WTC11 (cell line): ENCODE results near the gene OR2M4.

ENCODE experiments used
- CTCF ChIP-seq: fragments of 200-600 bp; IDR thresholded peaks from 2 replicates; pipeline ENCODE4 v1.8.0; 2022; ENCODE audit warnings: antibody characterized with exemption
- ZNF232 ChIP-seq: sonication (generic); formaldehyde crosslinking; IDR thresholded peaks from 2 replicates; pipeline ENCODE4 v1.8.0; 2022; ENCODE audit warnings: mild to moderate bottlenecking, missing genetic modification reagents
- TF ChIP-seq, protein P1 (sequence below): sonication (generic); formaldehyde crosslinking; IDR thresholded peaks from 2 replicates; pipeline ENCODE4 v1.8.1; 2023; ENCODE audit warnings: mild to moderate bottlenecking, moderate library complexity, missing genetic modification reagents

GRCh38 chr1:248229360-248229908 lies 1.8 kb upstream of the OR2M4 start:
- no peak for TF ChIP-seq CTCF
- TF ChIP-seq ZNF232 (CRISPR knock-in tag) = no peak
- TF ChIP-seq, protein P1, sequence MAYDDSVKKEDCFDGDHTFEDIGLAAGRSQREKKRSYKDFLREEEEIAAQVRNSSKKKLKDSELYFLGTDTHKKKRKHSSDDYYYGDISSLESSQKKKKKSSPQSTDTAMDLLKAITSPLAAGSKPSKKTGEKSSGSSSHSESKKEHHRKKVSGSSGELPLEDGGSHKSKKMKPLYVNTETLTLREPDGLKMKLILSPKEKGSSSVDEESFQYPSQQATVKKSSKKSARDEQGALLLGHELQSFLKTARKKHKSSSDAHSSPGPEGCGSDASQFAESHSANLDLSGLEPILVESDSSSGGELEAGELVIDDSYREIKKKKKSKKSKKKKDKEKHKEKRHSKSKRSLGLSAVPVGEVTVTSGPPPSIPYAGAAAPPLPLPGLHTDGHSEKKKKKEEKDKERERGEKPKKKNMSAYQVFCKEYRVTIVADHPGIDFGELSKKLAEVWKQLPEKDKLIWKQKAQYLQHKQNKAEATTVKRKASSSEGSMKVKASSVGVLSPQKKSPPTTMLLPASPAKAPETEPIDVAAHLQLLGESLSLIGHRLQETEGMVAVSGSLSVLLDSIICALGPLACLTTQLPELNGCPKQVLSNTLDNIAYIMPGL = no peak
